MV-4-11 (cell line): ENCODE results near the gene GPHA2.
A peak's percentile ranks its signal among the peaks of the same experiment; 100 is the strongest.

Experiments used
- DNase-seq: peaks from one replicate; lab custom pipeline; 2025; lab: John Stamatoyannopoulos, UW

Gene GPHA2

GRCh38 chr11:64930340-64930739 lies 5.4 kb downstream of the GPHA2 start:
- DNase-seq, result no peak

- DNase-seq, result no peak
Measured at GRCh38 chr11:64929625-64930024, 6.1 kb downstream of the GPHA2 start.

- DNase-seq, result no peak
Measured at GRCh38 chr11:64928957-64929356, 6.7 kb downstream of the GPHA2 start.

GRCh38 chr11:64926689-64927088 lies 9.0 kb downstream of the GPHA2 start:
- DNase-seq, result no peak

- no peak for DNase-seq
Measured at GRCh38 chr11:64925536-64926436, 9.9 kb downstream of the GPHA2 start.

GRCh38 chr11:64924910-64925284 lies 10.8 kb downstream of the GPHA2 start:
- DNase-seq, result no peak

- peak; percentile 93 for DNase-seq
Measured at GRCh38 chr11:64923944-64924909, 11.5 kb downstream of the GPHA2 start, which contains the start of gene PPP2R5B. Gene PPP2R5B, plus strand, starts transcription at chr11:64924689. Its CDS starts 1,046 bp downstream, at chr11:64925735.

- no peak for DNase-seq
Measured at GRCh38 chr11:64923151-64923661, 12.5 kb downstream of the GPHA2 start.

GRCh38 chr11:64921384-64921783 lies 14.3 kb downstream of the GPHA2 start:
- DNase-seq, result no peak

- DNase-seq, result no peak
Measured at GRCh38 chr11:64920124-64920523, 15.6 kb downstream of the GPHA2 start.

- DNase-seq, result no peak
Measured at GRCh38 chr11:64919627-64920026, 16.1 kb downstream of the GPHA2 start.

- DNase-seq, result peak; percentile 63
Measured at GRCh38 chr11:64918017-64918416, 17.7 kb downstream of the GPHA2 start.

- no peak for DNase-seq
Measured at GRCh38 chr11:64917663-64917995, 18.1 kb downstream of the GPHA2 start.

- peak; percentile 100 for DNase-seq
Measured at GRCh38 chr11:64916775-64917662, 18.7 kb downstream of the GPHA2 start, which contains the start of gene ATG2A. Gene ATG2A, minus strand, starts transcription at chr11:64917209. Its CDS starts 74 bp downstream, at chr11:64917135.

GRCh38 chr11:64916040-64916774 lies 19.5 kb downstream of the GPHA2 start:
- DNase-seq, result peak; percentile 51

GRCh38 chr11:64915376-64915887 lies 20.3 kb downstream of the GPHA2 start:
- peak; percentile 29 for DNase-seq

GRCh38 chr11:64914123-64914522 lies 21.6 kb downstream of the GPHA2 start:
- DNase-seq, result no peak

GRCh38 chr11:64913171-64913727 lies 22.4 kb downstream of the GPHA2 start:
- no peak for DNase-seq

- DNase-seq, result no peak
Measured at GRCh38 chr11:64911689-64912088, 24.0 kb downstream of the GPHA2 start.

- DNase-seq, result no peak
Measured at GRCh38 chr11:64911142-64911541, 24.6 kb downstream of the GPHA2 start.
